A549 (cell line): ENCODE results near the gene GSTCD. TPM values are rescaled to one million over a fixed set of nuclear protein-coding genes. Genes with fewer than 3 reads are reported as not detected.

Experiments used
- ATAC-seq, 2 experiments: fragments of 200-7000 bp in 1 of 2; fragments of >200 bp in 1 of 2; cut with Nextera tagmentation in 1 of 2; cut with Tn5 transposase in 1 of 2; 3 replicates each; pipeline versions ENCODE4 v1.8.0 to v1.9.1; 2018 to 2020; ENCODE audit warnings: mild to moderate bottlenecking in 1 of 2, moderate library complexity in 1 of 2
- CTCF ChIA-PET: fragments of 300-600 bp; sonication (Branson Sonifier 250); formaldehyde crosslinking; extraction: SDS; loops from one replicate; lab custom pipeline; 2021; ENCODE audit warnings: antibody characterized with exemption, inconsistent platforms; lab: Yijun Ruan, JAX
- POLR2A ChIA-PET: fragments of 350-600 bp; formaldehyde crosslinking; extraction: SDS; loops from one replicate; lab custom pipeline; 2021; ENCODE audit warnings: antibody characterized with exemption, inconsistent platforms; lab: Yijun Ruan, JAX
- DNase-seq, 2 experiments: peaks; one replicate each; pipeline versions ENCODE4 v3.0.0 to v3.0.0-alpha.2; 2011 to 2016; ENCODE audit warnings: low read depth in 1 of 2, low spot score in 1 of 2
- FAIRE-seq: peaks from 2 replicates; lab custom pipeline; 2011; peaks lifted over from hg19 to GRCh38; lab: Jason Lieb, UNC
- H3K27ac ChIP-seq, 2 experiments: fragments of >200 bp; sonication (Bioruptor Twin); formaldehyde crosslinking; 3 replicates each; pipeline ENCODE4 v1.5.1; 2016 to 2017
- H3K4me1 ChIP-seq: fragments of >200 bp; sonication (Bioruptor Twin); formaldehyde crosslinking; 3 replicates; pipeline ENCODE4 v1.6.1; 2016
- H3K4me2 ChIP-seq: fragments of >200 bp; sonication (Bioruptor Twin); formaldehyde crosslinking; 3 replicates; pipeline ENCODE4 v1.6.1; 2016
- H3K4me3 ChIP-seq: fragments of >200 bp; sonication (Bioruptor Twin); formaldehyde crosslinking; 3 replicates; pipeline ENCODE4 v1.5.1; 2016
- H3K9me3 ChIP-seq: fragments of >200 bp; sonication (Bioruptor Twin); formaldehyde crosslinking; 3 replicates; pipeline ENCODE4 v1.6.1; 2016
- BHLHE40 ChIP-seq: IDR thresholded peaks from 2 replicates; pipeline ENCODE4 v1.6.1; 2012; ENCODE audit warnings: low read depth, low read length, inconsistent platforms
- CHD2 ChIP-seq: fragments of 150-350 bp; IDR thresholded peaks from 2 replicates; pipeline ENCODE4 v1.6.1; 2014; ENCODE audit warnings: low read length; ENCODE audit not compliant: partially characterized antibody
- EHF ChIP-seq: fragments of 250-450 bp; sonication (Bioruptor Pico); IDR thresholded peaks from 2 replicates; pipeline ENCODE4 v1.5.0; 2020; ENCODE audit warnings: mild to moderate bottlenecking
- FOSL2 ChIP-seq, 2 experiments: fragments of 450-650 bp in 1 of 2; fragments of >200 bp in 1 of 2; sonication (Bioruptor Twin) in 1 of 2; formaldehyde crosslinking; IDR thresholded peaks; 2 replicates each; pipeline versions ENCODE4 v1.5.0 to v1.6.1; 2016 to 2020; ENCODE audit warnings: mild to moderate bottlenecking in 1 of 2, moderate library complexity in 1 of 2
- FOXS1 ChIP-seq: fragments of 250-450 bp; sonication (Bioruptor Pico); IDR thresholded peaks from 2 replicates; pipeline ENCODE4 v1.5.0; 2020; ENCODE audit warnings: mild to moderate bottlenecking, moderate library complexity
- HES2 ChIP-seq: fragments of >200 bp; sonication (Bioruptor Twin); formaldehyde crosslinking; IDR thresholded peaks from 2 replicates; pipeline ENCODE4 v1.6.1; 2016
- HEYL ChIP-seq: fragments of 250-450 bp; sonication (Bioruptor Pico); IDR thresholded peaks from 2 replicates; pipeline ENCODE4 v1.8.0; 2021; ENCODE audit warnings: mild to moderate bottlenecking, moderate library complexity
- HOXB13 ChIP-seq: fragments of 250-450 bp; sonication (Bioruptor Pico); IDR thresholded peaks from 2 replicates; pipeline ENCODE4 v1.5.0; 2020; ENCODE audit warnings: low read depth, mild to moderate bottlenecking, moderate library complexity
- HOXB5 ChIP-seq: fragments of 250-450 bp; sonication (Bioruptor Pico); IDR thresholded peaks from 2 replicates; pipeline ENCODE4 v1.5.0; 2020; ENCODE audit warnings: mild to moderate bottlenecking, moderate library complexity
- JUNB ChIP-seq: fragments of >200 bp; sonication (Bioruptor Twin); formaldehyde crosslinking; IDR thresholded peaks from 2 replicates; pipeline ENCODE4 v1.6.1; 2016
- KDM1A ChIP-seq: fragments of 200-600 bp; sonication (generic); IDR thresholded peaks from 2 replicates; pipeline ENCODE4 v1.6.1; 2016; ENCODE audit warnings: low read depth, mild to moderate bottlenecking
- KDM5A ChIP-seq: fragments of 200-600 bp; sonication (generic); IDR thresholded peaks from 2 replicates; pipeline ENCODE4 v1.6.1; 2016; ENCODE audit warnings: antibody characterized with exemption, mild to moderate bottlenecking
- MAFK ChIP-seq: fragments of 450-650 bp; IDR thresholded peaks from 2 replicates; pipeline ENCODE4 v1.6.1; 2014; ENCODE audit not compliant: partially characterized antibody
- MAZ ChIP-seq: fragments of 150-350 bp; IDR thresholded peaks from 2 replicates; pipeline ENCODE4 v1.6.1; 2014; ENCODE audit warnings: antibody characterized with exemption, low read depth, low read length, borderline replicate concordance
- MYC ChIP-seq: IDR thresholded peaks from 2 replicates; pipeline ENCODE4 v1.6.1; 2012; ENCODE audit warnings: mild to moderate bottlenecking, inconsistent platforms, low read length, improper control_type of control experiment, borderline replicate concordance
- NFE2L2 ChIP-seq: fragments of 150-350 bp; conservative IDR thresholded peaks from 2 replicates; pipeline ENCODE4 v1.6.1; 2014; ENCODE audit warnings: low read length
- PBX3 ChIP-seq: IDR thresholded peaks from 2 replicates; pipeline ENCODE4 v1.6.1; 2012
- RAD21 ChIP-seq, 2 experiments: fragments of >200 bp in 1 of 2; sonication (Bioruptor Twin) in 1 of 2; formaldehyde crosslinking in 1 of 2; IDR thresholded peaks in 1 of 2; conservative IDR thresholded peaks in 1 of 2; 2 replicates in 1 of 2; 3 replicates in 1 of 2; pipeline ENCODE4 v1.6.1; 2012 to 2018; ENCODE audit warnings: inconsistent platforms in 1 of 2
- RARB ChIP-seq: fragments of 250-450 bp; sonication (Bioruptor Pico); IDR thresholded peaks from 2 replicates; pipeline ENCODE4 v1.8.0; 2021; ENCODE audit warnings: mild to moderate bottlenecking, moderate library complexity
- RCOR1 ChIP-seq: fragments of 150-350 bp; IDR thresholded peaks from 2 replicates; pipeline ENCODE4 v1.6.1; 2014; ENCODE audit warnings: antibody characterized with exemption, low read length, low read depth
- REST ChIP-seq: fragments of 200-600 bp; sonication (generic); IDR thresholded peaks from 2 replicates; pipeline ENCODE4 v1.6.1; 2016; ENCODE audit warnings: antibody characterized with exemption, mild to moderate bottlenecking, moderate library complexity
- SMC3 ChIP-seq: fragments of >200 bp; sonication (Bioruptor Twin); formaldehyde crosslinking; IDR thresholded peaks from 3 replicates; pipeline ENCODE4 v1.6.1; 2018; ENCODE audit warnings: inconsistent platforms
- ZFP36 ChIP-seq: fragments of 450-650 bp; IDR thresholded peaks from 2 replicates; pipeline ENCODE4 v1.6.1; 2014; ENCODE audit warnings: borderline replicate concordance; ENCODE audit not compliant: partially characterized antibody
- ZNF302 ChIP-seq: fragments of 250-450 bp; sonication (Bioruptor Pico); IDR thresholded peaks from 2 replicates; pipeline ENCODE4 v1.9.0; 2021; ENCODE audit warnings: inconsistent platforms, mild to moderate bottlenecking, moderate library complexity
- ZSCAN20 ChIP-seq: fragments of 250-450 bp; sonication (Bioruptor Pico); IDR thresholded peaks from 2 replicates; pipeline ENCODE4 v1.8.0; 2022; ENCODE audit warnings: mild to moderate bottlenecking, moderate library complexity
- WGBS: methylation state at CpG from one replicate; pipeline ENCODE4 v1.1.6; 2017; ENCODE audit errors: missing lambda C conversion rate; 5-methylcytosine and 5-hydroxymethylcytosine counted together
- polyA plus RNA-seq, 4 experiments: library from polyadenylated mRNA; depleted of rRNA in 3 of 4; stranded (reverse); fragments of >200 nt; fragmentation: RNase III in 1 of 4; extraction: RNeasy Plus Mini Kit Qiagen cat#74134 plus additional on column Dnase treatment in 1 of 4; gene quantifications; 2 replicates in 3 of 4; 3 replicates in 1 of 4; pipeline ENCODE4 v1.2.3, GENCODE V29; 2011 to 2017
- TF ChIP-seq, protein P1 (sequence below): fragments of 150-350 bp; IDR thresholded peaks from 2 replicates; pipeline ENCODE4 v1.6.1; 2014; ENCODE audit warnings: low read depth, mild to moderate bottlenecking, low read length
- TF ChIP-seq, protein P2 (sequence below): fragments of >200 bp; sonication (Bioruptor Twin); formaldehyde crosslinking; IDR thresholded peaks from 3 replicates; pipeline ENCODE4 v1.6.1; 2016
- TF ChIP-seq, protein P3 (sequence below): fragments of 250-450 bp; sonication (Bioruptor Pico); IDR thresholded peaks from 2 replicates; pipeline ENCODE4 v1.5.0; 2021; ENCODE audit warnings: mild to moderate bottlenecking, moderate library complexity, borderline replicate concordance

The GSTCD gene
- polyA plus RNA-seq, 2 of the 4 experiments (the other 2 are of a cell fraction) = 10.0 to 28.7 TPM

DNA sequence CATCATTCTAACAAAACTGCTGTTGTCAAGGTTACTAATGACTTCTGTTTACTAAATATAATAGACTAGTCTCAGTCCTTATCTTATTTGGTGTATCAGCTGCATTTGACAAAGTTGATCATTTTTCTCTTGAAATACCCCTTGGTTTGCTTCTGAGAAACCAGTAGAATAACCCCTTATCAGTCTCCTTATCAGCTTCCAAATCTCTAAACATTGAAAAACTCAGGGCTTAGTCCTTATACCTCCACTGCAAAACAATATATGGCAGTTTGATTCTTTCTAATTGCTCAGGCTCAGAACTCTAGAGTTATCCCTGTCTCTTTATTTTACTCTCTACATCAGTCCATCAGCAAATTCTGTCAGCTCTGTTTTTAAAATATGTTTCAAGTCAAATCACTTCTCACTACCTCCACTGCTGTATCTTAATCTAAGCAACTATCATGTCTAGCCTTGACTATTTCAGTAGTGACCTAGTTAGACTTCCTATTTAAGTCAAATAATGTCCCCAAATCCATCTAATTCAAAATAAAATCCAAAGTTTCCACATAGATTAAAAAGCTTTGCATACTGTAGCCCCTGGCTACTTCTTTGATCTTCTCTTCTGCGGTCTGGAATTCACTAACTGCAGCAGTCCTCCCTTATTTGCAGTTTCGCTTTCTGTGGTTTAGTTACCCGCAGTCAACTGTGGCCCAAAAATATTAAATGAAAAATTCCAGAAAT, 99.6 kb downstream of the GSTCD start (continued):
- TF ChIP-seq RAD21 (conservative IDR thresholded peaks at IDR 0.05 in 1 of 2, IDR thresholded peaks at IDR 0.05 in 1 of 2) (no peak), FOSL2 (IDR thresholded peaks at IDR 0.05) (no peak), FOSL2 (CRISPR knock-in tag; IDR thresholded peaks at IDR 0.05) (no peak)

GRCh38 chr4:105808750-105809041, 100.1 kb downstream of the GSTCD start:
- no peaks in the 10 kb centered on the region for H3K9me3 ChIP-seq
- peak in 1 of 2 experiments; percentile 0 for DNase-seq
- peak overlapping the region; percentile 34 to 55; a peak in 4 of 6 replicates for H3K27ac ChIP-seq
- TF ChIP-seq MAZ (no peak), HOXB5 (no peak), KDM5A (no peak), MAFK (no peak), RCOR1 (no peak), HEYL (CRISPR knock-in tag) (no peak), KDM1A (no peak), ZFP36 (no peak), RARB (no peak), NFE2L2 (no peak), ZNF302 (no peak), MYC (no peak), JUNB (no peak), BHLHE40 (no peak)
- TF ChIP-seq, protein P1, sequence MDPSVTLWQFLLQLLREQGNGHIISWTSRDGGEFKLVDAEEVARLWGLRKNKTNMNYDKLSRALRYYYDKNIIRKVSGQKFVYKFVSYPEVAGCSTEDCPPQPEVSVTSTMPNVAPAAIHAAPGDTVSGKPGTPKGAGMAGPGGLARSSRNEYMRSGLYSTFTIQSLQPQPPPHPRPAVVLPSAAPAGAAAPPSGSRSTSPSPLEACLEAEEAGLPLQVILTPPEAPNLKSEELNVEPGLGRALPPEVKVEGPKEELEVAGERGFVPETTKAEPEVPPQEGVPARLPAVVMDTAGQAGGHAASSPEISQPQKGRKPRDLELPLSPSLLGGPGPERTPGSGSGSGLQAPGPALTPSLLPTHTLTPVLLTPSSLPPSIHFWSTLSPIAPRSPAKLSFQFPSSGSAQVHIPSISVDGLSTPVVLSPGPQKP = no peak
- TF ChIP-seq, all 56 proteins: peak for 0
- H3K4me3 ChIP-seq = no peak overlapping the region
- peak overlapping the region; percentile 33; the same call in 1 of the 3 replicates for H3K4me2 ChIP-seq
- no peak for FAIRE-seq
- POLR2A ChIA-PET = no interaction called here
- CTCF ChIA-PET = no interaction called here
- 65% methylated on average over 3 of the region's 3 CpGs for whole genome bisulfite sequencing
- peak in 1 of 2 experiments; percentile 78; a peak in 1 of 6 replicates for ATAC-seq
- H3K4me1 ChIP-seq = peaks cover 10% of the 10 kb centered on the region; the same call in 2 of the 3 replicates

- ChIA-PET POLR2A (no interaction called here), CTCF (no interaction called here)
- H3K9me3 ChIP-seq = no peaks in the 10 kb centered on the region
- no peak for ATAC-seq
- no peaks in the 10 kb centered on the region for H3K4me1 ChIP-seq
- no peak overlapping the region for H3K27ac ChIP-seq
- no peak overlapping the region for H3K4me3 ChIP-seq
- no peak for DNase-seq
- WGBS = 95% methylated on average over 1 of the region's 1 CpG
- FAIRE-seq = no peak
- H3K4me2 ChIP-seq = no peak overlapping the region
- TF ChIP-seq SMC3 (no peak), EHF (CRISPR knock-in tag) (no peak), CHD2 (no peak), HES2 (no peak), FOXS1 (no peak), PBX3 (no peak), HOXB13 (no peak), REST (no peak), ZSCAN20 (no peak)
- TF ChIP-seq, protein P2, sequence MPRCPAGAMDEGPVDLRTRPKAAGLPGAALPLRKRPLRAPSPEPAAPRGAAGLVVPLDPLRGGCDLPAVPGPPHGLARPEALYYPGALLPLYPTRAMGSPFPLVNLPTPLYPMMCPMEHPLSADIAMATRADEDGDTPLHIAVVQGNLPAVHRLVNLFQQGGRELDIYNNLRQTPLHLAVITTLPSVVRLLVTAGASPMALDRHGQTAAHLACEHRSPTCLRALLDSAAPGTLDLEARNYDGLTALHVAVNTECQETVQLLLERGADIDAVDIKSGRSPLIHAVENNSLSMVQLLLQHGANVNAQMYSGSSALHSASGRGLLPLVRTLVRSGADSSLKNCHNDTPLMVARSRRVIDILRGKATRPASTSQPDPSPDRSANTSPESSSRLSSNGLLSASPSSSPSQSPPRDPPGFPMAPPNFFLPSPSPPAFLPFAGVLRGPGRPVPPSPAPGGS = no peak
- TF ChIP-seq, protein P3, sequence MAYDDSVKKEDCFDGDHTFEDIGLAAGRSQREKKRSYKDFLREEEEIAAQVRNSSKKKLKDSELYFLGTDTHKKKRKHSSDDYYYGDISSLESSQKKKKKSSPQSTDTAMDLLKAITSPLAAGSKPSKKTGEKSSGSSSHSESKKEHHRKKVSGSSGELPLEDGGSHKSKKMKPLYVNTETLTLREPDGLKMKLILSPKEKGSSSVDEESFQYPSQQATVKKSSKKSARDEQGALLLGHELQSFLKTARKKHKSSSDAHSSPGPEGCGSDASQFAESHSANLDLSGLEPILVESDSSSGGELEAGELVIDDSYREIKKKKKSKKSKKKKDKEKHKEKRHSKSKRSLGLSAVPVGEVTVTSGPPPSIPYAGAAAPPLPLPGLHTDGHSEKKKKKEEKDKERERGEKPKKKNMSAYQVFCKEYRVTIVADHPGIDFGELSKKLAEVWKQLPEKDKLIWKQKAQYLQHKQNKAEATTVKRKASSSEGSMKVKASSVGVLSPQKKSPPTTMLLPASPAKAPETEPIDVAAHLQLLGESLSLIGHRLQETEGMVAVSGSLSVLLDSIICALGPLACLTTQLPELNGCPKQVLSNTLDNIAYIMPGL (CRISPR knock-in tag) = no peak
Observed at GRCh38 chr4:105815701-105816100, 107.1 kb downstream of the GSTCD start.
